SK-N-MC (cell line): ENCODE data around the gene PLAC9.

ENCODE experiments used
- EZH2 ChIP-seq: fragments of 200-600 bp; sonication (generic); IDR thresholded peaks from one replicate; pipeline ENCODE4 v1.6.1; 2017; ENCODE audit warnings: antibody characterized with exemption
- POLR2AphosphoS5 ChIP-seq: IDR thresholded peaks from 2 replicates; pipeline ENCODE4 v1.6.1; 2012; ENCODE audit warnings: mild to moderate bottlenecking, low read depth, low read length, borderline replicate concordance

- TF ChIP-seq POLR2AphosphoS5 = no peak
- no peak for TF ChIP-seq EZH2
Measured at GRCh38 chr10:80163741-80164341, 31.3 kb downstream of the PLAC9 start.
